Measurements from ENCODE around the gene PAAF1.

DNA sequence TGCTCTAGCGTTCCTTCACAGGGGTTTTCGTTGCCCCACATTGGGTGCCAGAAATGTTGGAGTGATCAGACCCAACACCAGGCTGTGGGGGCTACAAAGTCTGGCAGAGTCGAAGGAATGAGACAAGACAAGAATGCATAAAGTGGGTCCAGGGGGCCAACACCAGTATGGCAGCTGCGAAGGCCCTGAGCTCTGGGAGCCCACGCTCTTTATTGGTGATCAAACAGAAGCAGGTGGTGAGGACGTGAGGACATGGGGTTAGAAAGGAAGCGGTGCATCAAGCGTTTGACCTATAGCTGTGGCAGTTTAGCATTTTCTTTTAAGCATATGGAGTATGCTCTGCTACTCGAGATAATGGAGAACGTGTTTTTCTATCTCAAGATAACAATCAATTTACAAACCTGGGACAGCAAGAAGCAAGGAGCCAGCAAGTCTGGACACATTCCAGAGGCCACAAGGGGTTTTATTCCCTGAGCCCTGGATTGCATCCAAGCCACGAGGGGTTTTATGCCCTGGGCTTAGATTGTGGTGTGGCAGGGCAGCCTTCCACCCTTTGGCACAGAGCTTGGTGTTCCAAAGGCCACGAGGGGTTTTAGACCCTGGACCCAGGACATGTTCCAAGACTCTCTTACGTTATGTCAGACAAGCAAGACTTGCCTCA lies 70.1 kb downstream of the PAAF1 start:
- no peak for TF ChIP-seq EP300 (IDR thresholded peaks at IDR 0.05; ENCODE audit: low read depth)
- no peak for TF ChIP-seq POLR2A (IDR thresholded peaks at IDR 0.05)

Measured in transverse colon (tissue), 1 donor.